OCI-LY1 (cell line): ENCODE results near the gene NCOA5.

ENCODE experiments used
- EZH2 ChIP-seq: fragments of 200-600 bp; sonication (generic), shearing (Covaris generic); IDR thresholded peaks from 2 replicates; pipeline ENCODE4 v1.8.0; 2017; ENCODE audit warnings: borderline replicate concordance, mixed run types, mild to moderate bottlenecking, antibody characterized with exemption, low read length, moderate library complexity, mixed read lengths
- TF ChIP-seq, protein P1 (sequence below): fragments of 200-600 bp; sonication (generic), shearing (Covaris generic); IDR thresholded peaks from 2 replicates; pipeline ENCODE4 v1.5.1; 2017; ENCODE audit warnings: mild to moderate bottlenecking, antibody characterized with exemption, low read length, moderate library complexity, mixed read lengths

DNA sequence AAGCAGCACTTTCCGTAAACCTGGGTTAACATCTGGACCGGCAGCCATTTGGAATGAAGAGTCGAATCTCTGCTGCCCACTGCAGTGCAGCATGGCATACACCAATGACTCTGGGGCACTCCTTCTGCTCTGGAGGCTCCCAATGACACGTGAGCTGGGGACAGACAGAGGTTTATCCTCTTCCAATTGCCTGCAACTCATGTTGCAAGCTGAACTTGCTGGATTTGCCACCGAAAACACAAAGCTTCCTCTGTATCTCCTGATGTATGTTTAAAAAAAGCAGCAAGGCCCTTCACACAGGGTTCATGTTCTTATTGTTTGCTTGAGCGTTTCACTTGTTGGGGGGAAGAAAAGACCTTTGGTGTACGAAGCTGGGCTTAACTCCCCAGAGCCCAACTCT, 10.8 kb downstream of the NCOA5 start:
- TF ChIP-seq, protein P1, sequence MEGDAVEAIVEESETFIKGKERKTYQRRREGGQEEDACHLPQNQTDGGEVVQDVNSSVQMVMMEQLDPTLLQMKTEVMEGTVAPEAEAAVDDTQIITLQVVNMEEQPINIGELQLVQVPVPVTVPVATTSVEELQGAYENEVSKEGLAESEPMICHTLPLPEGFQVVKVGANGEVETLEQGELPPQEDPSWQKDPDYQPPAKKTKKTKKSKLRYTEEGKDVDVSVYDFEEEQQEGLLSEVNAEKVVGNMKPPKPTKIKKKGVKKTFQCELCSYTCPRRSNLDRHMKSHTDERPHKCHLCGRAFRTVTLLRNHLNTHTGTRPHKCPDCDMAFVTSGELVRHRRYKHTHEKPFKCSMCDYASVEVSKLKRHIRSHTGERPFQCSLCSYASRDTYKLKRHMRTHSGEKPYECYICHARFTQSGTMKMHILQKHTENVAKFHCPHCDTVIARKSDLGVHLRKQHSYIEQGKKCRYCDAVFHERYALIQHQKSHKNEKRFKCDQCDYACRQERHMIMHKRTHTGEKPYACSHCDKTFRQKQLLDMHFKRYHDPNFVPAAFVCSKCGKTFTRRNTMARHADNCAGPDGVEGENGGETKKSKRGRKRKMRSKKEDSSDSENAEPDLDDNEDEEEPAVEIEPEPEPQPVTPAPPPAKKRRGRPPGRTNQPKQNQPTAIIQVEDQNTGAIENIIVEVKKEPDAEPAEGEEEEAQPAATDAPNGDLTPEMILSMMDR: no peak
- TF ChIP-seq EZH2: no peak
